GM19351 (cell line): ENCODE measurements around the gene C1QL1.
A peak's percentile ranks its signal among the peaks of the same experiment; 100 is the strongest.

Experiments
- ATAC-seq: cut with Tn5 transposase; IDR thresholded peaks from one replicate; pipeline ENCODE4 v1.9.1; 2021; ENCODE audit warnings: mild to moderate bottlenecking, moderate library complexity; ENCODE audit not compliant: unreplicated experiment

C1QL1 gene

DNA sequence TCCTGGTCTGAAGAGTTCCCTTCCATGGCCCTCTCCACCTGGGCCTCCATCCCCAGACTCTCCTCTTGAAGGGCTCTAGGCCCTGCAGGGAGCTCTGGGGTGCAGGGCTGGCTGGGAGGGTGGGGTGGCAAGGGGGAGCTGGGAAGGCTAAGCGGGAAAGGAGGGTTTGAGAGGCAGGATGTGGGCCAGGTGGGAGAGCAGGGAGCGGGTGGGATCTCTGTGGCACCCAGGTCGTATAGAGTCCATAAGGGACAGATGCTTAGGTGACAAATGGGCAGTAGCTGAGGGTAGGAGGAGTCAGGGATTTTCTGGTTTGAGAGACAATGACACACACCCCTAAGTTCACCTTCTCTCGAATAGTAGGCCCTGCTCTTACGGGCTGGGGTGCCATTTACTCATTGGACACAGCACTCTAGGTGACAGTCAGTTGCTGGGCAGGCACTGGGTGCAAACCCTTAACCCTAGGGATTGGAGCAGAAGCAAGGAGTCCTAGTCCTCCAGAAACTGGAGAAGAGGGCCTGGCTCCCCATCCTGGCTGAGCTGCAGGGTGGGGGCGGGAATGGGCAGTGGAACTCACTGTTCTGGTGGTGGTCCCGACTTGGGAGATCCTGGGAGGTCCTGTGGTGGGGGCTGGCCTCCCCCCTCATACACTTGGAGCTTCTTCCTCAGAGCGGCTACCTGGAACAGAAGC is 35.9 kb downstream of the C1QL1 start:
- ATAC-seq, result no peak

- ATAC-seq, result no peak
Observed at GRCh38 chr17:44931376-44931775, 36.7 kb downstream of the C1QL1 start.

- ATAC-seq, result no peak
Observed at GRCh38 chr17:44930667-44931066, 37.4 kb downstream of the C1QL1 start.

GRCh38 chr17:44928950-44929720 is 39.0 kb downstream of the C1QL1 start:
- no peak for ATAC-seq

- ATAC-seq, result no peak
Observed at GRCh38 chr17:44928136-44928535, 40.0 kb downstream of the C1QL1 start.

- ATAC-seq, result no peak
Observed at GRCh38 chr17:44927696-44928095, 40.4 kb downstream of the C1QL1 start.

DNA sequence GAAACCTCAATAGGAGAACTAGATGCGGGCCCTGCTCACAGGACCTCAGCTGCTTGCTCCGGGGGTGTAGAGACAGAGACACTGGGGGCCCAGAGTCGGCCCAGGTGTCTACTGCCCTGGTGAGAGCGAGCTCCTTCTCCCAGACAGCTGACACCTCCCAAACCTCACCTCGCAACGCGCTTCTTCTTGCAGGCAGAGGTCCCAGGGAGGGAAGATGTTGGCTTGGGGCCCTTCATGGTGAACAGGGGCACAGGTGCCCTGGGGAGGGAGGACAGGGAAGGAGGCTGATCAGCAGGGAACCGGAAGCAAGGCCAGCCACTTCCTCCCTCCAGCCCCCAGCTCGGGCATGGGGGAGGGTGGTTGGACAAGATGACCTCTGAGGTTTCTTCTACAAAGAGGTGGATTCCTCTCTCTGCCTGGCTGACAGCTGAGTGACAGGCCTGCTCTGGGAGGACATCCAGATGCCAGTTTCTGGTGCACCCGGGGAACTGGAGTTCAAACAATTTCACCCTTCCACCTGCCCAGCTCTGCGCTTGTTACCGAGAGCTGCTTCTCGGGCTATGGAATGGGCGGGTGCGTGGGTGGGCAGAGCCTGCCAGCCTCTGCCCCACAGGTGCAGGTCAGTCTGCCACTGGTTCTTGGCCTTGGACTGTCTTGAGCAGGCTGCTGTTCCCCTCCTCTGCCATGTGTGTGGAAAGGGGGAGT is 41.1 kb downstream of the C1QL1 start:
- no peak for ATAC-seq

DNA sequence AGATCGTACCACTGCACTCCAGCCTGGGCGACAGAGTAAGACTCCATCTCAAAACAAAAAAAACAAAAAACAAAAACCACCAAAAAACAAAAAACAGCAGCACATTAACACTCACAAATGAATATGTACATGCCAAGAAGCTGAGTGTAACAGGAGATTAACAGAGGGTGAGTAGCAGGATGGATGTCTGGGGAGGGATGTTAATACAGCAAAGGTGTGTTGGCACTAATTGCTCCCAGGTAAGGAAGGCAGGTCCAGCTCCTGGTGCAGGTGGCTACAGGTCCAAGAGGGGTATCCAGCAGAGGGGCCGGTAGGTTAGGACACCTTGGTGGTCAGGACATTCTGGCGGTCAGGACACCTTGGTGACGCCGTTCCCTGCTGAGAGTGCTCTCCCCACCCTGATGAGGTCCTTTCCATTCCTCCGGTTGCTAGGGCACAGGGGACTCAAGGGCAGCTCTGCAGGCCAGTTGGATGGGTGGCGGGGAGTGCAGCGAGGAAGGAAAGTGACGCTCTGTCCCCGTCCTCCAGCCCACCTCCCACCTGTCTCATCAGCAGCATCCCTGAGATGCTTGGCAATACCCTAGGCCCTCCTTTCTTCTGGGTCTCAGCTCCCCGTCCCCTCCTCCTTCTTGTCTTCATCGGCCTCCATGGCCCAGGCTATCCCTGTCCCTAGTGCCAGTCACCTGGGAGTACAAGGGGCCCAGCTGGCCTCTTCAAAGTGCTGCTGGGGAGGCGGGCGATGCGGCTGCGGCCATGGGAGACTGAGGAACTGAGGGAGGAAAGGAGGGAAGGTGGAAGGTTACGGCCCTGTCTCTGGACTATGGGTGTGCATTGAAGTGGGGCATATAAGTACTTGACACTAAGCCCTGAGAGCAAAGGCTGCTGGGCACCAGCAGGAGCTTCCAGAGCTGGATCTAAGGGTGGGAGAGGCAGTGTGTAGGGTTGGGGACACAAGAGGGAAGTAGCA is 42.1 kb downstream of the C1QL1 start:
- no peak for ATAC-seq

GRCh38 chr17:44924107-44924544 is 44.0 kb downstream of the C1QL1 start:
- ATAC-seq, result no peak

- ATAC-seq, result no peak
Observed at GRCh38 chr17:44922746-44923470, 45.2 kb downstream of the C1QL1 start.

GRCh38 chr17:44922136-44922535 is 46.0 kb downstream of the C1QL1 start:
- ATAC-seq, result no peak

- ATAC-seq, result no peak
Observed at GRCh38 chr17:44921122-44921882, 46.8 kb downstream of the C1QL1 start.

GRCh38 chr17:44920565-44920940 is 47.5 kb downstream of the C1QL1 start:
- ATAC-seq, result no peak

GRCh38 chr17:44919885-44920564 is 48.1 kb downstream of the C1QL1 start:
- peak; percentile 63 for ATAC-seq

- ATAC-seq, result no peak
Observed at GRCh38 chr17:44919411-44919810, 48.7 kb downstream of the C1QL1 start.

DNA sequence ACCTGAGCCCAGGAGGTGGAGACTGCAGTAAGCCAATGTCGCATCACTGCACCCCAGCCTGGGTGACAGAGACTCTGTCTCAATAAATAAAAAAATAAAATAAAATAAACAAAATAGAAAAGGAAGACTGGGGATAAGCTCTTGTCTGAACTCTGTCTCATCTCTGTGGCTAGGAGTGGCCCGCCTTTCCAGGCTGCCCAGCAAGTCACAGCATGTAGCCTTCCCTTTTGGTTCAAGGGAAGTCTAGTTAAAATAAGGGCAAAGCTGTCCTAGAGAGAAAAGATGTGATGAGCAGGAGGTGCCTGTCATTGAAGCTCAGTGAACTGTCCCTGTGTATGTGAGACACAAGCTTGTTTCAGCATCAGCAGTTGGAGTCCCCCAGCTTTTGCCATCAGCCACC is 50.1 kb downstream of the C1QL1 start:
- no peak for ATAC-seq

GRCh38 chr17:44917456-44917855 is 50.6 kb downstream of the C1QL1 start:
- no peak for ATAC-seq

- no peak for ATAC-seq
Observed at GRCh38 chr17:44916781-44917241, 51.3 kb downstream of the C1QL1 start.
